Activated CD4-positive, CD25-positive, alpha-beta regulatory T cell treated with anti-CD3 and anti-CD28 coated beads, Interleukin-2, amount 50 U/mL, for 72 hours (primary cell): ENCODE results near the gene PLXNA4.
"Not testable (repeated sequence)": the region's sequence is repeated elsewhere in the genome, so short reads cannot be mapped to it uniquely, and the experiment has no call there.

Experiments used
- DNase-seq: peaks from one replicate; pipeline ENCODE4 v3.0.0; 2021

The PLXNA4 gene, protein sequence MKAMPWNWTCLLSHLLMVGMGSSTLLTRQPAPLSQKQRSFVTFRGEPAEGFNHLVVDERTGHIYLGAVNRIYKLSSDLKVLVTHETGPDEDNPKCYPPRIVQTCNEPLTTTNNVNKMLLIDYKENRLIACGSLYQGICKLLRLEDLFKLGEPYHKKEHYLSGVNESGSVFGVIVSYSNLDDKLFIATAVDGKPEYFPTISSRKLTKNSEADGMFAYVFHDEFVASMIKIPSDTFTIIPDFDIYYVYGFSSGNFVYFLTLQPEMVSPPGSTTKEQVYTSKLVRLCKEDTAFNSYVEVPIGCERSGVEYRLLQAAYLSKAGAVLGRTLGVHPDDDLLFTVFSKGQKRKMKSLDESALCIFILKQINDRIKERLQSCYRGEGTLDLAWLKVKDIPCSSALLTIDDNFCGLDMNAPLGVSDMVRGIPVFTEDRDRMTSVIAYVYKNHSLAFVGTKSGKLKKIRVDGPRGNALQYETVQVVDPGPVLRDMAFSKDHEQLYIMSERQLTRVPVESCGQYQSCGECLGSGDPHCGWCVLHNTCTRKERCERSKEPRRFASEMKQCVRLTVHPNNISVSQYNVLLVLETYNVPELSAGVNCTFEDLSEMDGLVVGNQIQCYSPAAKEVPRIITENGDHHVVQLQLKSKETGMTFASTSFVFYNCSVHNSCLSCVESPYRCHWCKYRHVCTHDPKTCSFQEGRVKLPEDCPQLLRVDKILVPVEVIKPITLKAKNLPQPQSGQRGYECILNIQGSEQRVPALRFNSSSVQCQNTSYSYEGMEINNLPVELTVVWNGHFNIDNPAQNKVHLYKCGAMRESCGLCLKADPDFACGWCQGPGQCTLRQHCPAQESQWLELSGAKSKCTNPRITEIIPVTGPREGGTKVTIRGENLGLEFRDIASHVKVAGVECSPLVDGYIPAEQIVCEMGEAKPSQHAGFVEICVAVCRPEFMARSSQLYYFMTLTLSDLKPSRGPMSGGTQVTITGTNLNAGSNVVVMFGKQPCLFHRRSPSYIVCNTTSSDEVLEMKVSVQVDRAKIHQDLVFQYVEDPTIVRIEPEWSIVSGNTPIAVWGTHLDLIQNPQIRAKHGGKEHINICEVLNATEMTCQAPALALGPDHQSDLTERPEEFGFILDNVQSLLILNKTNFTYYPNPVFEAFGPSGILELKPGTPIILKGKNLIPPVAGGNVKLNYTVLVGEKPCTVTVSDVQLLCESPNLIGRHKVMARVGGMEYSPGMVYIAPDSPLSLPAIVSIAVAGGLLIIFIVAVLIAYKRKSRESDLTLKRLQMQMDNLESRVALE (N-terminal part only)

DNA sequence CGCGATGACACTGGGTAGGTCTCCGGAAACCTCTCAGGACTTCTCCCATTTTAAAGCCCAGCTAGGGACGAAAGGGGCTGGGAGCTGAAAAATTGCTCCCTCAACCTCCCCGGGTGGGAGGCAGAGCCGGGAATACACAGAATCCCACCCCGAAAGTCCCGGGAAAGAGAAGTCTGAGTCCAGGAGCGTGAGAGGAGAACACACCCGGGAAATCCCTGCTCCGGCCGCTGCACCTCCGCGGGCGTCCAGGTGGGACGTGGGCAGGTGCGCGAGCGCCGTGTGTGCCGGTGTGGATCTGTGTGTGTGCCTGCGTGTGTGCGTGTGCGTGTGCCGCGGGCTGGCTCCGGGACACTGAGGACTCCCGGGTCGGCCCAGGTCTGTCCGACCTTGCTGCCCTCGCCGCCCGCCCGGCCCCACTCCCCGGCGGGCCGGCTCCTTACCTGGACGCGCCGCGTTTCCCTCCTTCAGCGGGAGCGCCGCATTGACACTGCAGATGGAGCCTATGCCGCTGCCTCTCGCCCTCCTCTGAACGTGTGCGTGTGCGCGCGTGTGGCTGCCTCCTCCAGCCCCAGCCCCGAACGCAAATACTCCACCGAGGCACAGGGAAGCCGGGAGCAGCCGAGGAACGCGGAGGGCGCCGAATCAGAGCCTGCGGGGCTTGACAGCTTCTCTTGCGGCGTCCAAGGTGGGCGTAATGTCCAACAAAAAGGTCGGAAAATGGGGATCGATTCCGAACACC, at the start of gene PLXNA4:
Gene PLXNA4 (minus strand): TSS at position 489 of the 739 bp plus-strand sequence. CDS start 67,777 bp downstream, outside the sequence.
- no peak for DNase-seq

- DNase-seq: no peak
Measured at GRCh38 chr7:132625651-132626050, 49.4 kb upstream of the PLXNA4 start.

GRCh38 chr7:132622081-132622480, 45.8 kb upstream of the PLXNA4 start:
- DNase-seq: no peak

- no peak for DNase-seq
Measured at GRCh38 chr7:132619967-132620366, 43.7 kb upstream of the PLXNA4 start.

GRCh38 chr7:132618956-132619305, 42.7 kb upstream of the PLXNA4 start:
- no peak for DNase-seq

DNA sequence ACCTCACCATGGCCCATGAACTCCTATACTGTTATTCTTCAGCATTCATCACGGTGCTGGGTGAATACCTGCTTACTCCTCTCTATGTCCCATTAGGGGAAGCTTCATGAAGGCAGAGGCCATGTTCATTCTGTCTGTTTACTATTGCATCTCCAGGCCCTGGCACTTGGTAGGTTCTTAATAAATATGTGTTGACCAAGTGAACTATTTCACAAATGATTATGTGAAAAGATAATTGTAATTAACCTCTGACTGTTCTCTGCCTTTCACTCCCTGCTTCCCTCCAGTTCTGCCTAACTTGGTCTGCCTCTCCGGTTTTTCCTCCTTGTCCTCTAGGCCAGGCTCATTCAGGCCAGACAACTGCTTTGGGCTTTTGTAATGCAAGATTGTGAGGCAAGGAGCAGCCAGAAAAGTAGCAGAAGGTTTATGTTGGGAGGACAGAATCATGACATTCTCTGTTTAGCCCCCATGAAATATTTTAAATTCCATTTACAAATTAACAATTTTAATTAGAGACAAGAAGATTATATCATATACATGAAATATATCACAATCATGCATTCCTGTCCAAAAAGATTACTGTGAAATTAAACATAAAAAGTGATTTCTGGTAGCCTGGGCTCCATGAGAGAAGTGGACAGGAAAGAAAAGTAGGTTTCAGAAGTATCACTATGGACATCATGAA, 42.1 kb upstream of the PLXNA4 start:
- DNase-seq: no peak

DNA sequence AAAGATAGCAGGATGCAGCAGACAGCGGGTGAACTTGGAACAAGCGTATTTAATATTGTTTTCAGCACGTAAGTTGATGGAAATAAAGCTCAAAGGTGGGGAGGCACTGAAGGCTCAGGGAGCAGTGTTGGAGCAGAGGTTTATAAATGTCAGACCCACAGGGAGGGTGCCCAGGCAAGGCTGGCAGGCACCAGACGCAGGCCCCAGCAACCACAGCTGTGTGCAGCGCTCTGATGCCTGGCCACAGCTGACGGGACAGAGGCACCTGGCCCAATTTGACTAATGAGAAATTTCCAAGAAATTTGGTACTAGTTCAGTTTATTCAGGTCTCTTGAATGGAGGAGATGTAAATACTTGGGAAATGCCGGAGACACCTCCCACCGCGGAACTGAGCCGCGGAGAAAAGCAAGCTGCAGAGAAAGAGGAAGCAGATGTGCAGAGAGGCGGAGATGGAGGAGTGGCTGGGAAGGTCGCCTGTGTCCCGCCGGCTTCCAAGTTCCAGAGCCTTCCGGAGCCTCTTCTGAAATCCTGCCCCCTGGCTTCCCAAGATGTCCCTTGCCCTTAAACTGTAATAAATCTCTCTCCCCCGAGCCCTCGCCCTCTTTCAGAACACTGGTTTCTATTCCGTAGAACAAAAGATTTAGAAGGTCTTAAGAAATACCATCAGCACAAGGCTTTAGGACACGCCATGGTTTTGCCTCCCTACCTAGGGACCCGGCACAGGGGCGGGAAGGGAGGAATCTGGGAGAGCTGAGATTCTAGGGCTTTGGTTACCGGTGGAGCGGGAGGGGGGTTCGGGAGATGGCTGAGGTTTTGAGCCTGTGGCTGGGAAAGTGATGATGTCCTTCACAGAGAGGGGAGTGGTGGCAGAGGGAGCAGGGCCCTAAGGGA, 38.4 kb upstream of the PLXNA4 start:
- no peak for DNase-seq

- no peak for DNase-seq
Measured at GRCh38 chr7:132613737-132614136, 37.5 kb upstream of the PLXNA4 start.

DNA sequence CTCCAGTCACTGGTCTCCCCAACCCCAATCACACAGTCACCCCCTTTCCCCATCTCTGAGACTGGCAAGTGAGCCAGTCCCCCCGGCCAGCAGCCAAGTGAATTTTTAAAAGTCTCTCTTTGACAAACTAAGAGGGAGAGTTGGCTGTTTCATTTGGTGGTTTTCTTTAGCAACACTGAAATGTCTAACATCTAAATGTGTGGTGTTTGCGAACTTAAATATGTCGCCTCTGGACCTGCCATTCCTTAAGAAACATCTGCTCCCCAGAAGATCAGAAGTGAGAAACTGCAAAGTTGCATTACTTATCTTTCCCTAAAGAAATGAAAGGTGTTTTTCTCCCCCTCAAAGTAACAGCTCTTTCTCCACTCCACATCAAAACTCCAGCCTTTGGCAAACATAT, 34.7 kb upstream of the PLXNA4 start:
- DNase-seq: no peak

GRCh38 chr7:132609906-132610520, 33.7 kb upstream of the PLXNA4 start:
- DNase-seq: no peak

DNA sequence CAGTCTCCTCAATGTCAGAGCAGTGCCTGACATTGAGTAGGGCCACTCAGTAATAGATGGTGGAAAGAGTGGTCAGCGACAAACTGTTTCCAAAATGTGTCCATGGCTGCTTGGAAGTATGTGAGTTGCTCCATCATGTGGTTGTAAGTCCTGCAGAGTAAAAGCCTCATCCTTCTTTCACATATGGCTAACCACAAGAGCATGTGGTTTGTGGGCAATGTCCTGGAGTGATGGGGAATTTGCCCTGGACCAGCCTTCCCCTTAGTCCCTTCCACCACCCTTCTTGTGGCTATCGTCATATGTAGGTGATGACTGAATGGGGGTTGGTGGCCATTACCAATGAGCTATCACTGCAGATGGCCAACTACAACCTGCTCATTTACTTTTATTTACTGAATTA, 33.0 kb upstream of the PLXNA4 start:
- DNase-seq: no peak

DNA sequence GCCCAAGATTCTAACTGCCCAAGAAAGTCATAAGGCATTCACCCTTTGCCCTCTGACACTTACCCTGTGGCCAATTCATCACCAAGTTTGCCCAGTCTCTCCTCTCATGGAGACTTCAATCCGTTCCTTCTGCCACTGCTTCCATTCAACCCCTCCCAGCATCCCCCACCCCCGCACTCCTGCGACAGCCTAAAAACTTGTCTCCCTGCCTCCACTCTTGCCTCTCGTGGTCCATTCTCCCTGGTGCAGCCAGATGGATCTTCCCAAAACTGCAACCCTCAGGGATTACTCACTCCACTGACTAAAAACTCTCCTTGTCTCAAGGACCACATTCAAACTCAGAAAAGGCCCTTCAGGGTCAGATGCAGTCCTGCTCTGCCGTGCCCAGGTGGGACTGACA, 32.3 kb upstream of the PLXNA4 start:
- DNase-seq: no peak

DNA sequence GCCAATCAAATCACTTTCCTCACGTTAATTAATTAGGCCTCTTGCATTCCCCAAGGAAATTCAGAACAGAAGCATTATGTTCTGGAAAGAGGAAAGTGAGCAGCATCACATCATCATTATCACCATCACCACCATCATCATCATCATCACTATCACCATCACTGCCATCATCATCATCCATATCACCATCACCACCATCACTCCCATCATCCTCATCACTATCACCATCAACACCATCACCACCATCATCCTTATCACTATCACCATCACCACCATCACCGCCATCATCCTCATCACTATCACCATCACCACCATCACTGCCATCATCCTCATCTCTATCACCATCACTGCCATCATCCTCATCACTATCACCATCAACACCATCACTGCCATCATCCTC, 31.4 kb upstream of the PLXNA4 start:
- no peak for DNase-seq

DNA sequence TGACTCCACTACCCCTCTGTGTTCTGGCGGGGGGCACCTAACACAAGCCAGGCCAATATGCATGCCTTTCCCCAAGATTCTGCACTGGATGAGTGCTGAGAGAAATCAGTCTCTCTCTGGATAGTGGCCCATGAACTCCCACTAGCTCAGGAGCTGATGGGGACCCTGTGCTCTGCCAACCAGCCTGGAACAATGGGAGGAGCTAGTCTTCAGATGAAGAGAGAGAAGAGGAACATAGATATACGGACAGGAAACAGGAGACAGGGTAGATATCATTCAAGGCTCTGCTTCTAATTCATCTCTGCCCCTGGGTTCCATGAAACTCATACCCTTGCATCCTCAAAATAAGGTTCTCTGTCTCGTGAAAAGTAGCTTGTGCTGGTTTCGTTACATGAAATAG, 27.9 kb upstream of the PLXNA4 start:
- DNase-seq: no peak

- no peak for DNase-seq
Measured at GRCh38 chr7:132603220-132603833, 27.1 kb upstream of the PLXNA4 start.

GRCh38 chr7:132601783-132602182, 25.5 kb upstream of the PLXNA4 start:
- no peak for DNase-seq

- no peak for DNase-seq
Measured at GRCh38 chr7:132596588-132596987, 20.3 kb upstream of the PLXNA4 start.

DNA sequence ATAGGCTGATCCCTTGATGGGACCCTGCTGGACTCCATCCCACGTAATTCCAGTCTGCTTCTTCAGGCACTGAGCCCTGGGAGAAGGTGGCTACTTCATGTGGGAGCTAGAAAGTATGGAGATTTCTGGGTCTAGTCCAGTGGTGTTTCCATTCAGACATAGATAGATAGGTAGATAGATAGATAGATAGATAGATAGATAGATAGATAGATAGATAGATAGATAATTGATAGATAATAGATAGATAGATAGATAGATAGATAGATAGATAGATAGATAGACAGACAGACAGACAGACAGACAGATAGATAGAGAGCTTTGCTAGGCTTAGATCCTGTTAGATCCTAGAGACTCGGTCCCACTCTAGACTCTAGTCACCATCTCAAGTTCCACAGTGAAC, 18.5 kb upstream of the PLXNA4 start:
- not testable (repeated sequence) for DNase-seq

- no peak for DNase-seq
Measured at GRCh38 chr7:132592936-132593335, 16.7 kb upstream of the PLXNA4 start.
